Psoas muscle (tissue), 8 donors: Measurements from ENCODE around the gene DUOX2. TPM values are rescaled to one million over a fixed set of nuclear protein-coding genes. Genes with fewer than 3 reads are reported as not detected.

Experiments
- ATAC-seq, 4 donors: fragments of 200-7000 bp; cut with Tn5 transposase; one replicate each; pipeline ENCODE4 v1.9.1; 2020; ENCODE audit warnings: moderate library complexity in 3 of 4, mild to moderate bottlenecking in 2 of 4
- DNase-seq, 2 donors: peaks; one replicate each; pipeline ENCODE4 v3.0.0-alpha.2; 2020
- H3K27ac ChIP-seq: fragments of 200-600 bp; one replicate; pipeline ENCODE4 v1.8.0; 2022
- H3K27me3 ChIP-seq, 3 donors: fragments of 200-600 bp in 1 of 3; one replicate each; pipeline versions ENCODE4 v1.6.1 to v1.8.0; 2013 to 2022; ENCODE audit warnings: low read length in 2 of 3, mild to moderate bottlenecking in 2 of 3, moderate library complexity in 1 of 3; ENCODE audit not compliant: insufficient read depth in 3 of 3
- H3K36me3 ChIP-seq, 2 donors: fragments of 200-600 bp in 1 of 2; one replicate each; pipeline versions ENCODE4 v1.6.1 to v1.8.0; 2013 to 2022; ENCODE audit warnings: low read depth in 1 of 2, mild to moderate bottlenecking in 1 of 2, moderate library complexity in 1 of 2; ENCODE audit not compliant: insufficient read depth in 1 of 2
- H3K4me1 ChIP-seq: fragments of 200-600 bp; one replicate; pipeline ENCODE4 v1.8.0; 2022
- H3K4me3 ChIP-seq: fragments of 200-600 bp; one replicate; pipeline ENCODE4 v1.8.0; 2022; ENCODE audit warnings: mild to moderate bottlenecking
- H3K9me3 ChIP-seq: fragments of 200-600 bp; one replicate; pipeline ENCODE4 v1.8.0; 2022
- CTCF ChIP-seq: fragments of 200-600 bp; IDR thresholded peaks from one replicate; pipeline ENCODE4 v1.8.0; 2022; ENCODE audit warnings: antibody characterized with exemption
- WGBS, 3 donors: extraction: QIAGEN DNeasy Blood & Tissue Kit; methylation state at CpG; one replicate each; pipeline versions ENCODE4 v1.1.6 to v1.1.7; 2013; 5-methylcytosine and 5-hydroxymethylcytosine counted together
- intact Hi-C, 2 donors: fragments of 100-400 bp; cut with DNase I; formaldehyde crosslinking; loops; one replicate each; pipeline versions ENCODE4 v1.11.0 to v1.14.2; 2022
- polyA plus RNA-seq, 3 donors: library from polyadenylated mRNA; stranded (reverse); fragments of 200-250 nt; gene quantifications; one replicate each; pipeline ENCODE4 v1.2.3, GENCODE V29; 2013
- total RNA-seq, 4 donors: library from RNA; stranded (reverse); fragmentation: NEBNext Ultra II Directional in 2 of 4; extraction: Animal tissue kit (Norgen Biotek cat#: 25700) in 2 of 4; gene quantifications; one replicate each; pipeline versions ENCODE4 v1.2.1 to v1.2.4, GENCODE V29; 2021 to 2023
- donor health status: healthy with polysubstance abuse.
- donor health status: DM: no; HTN: no; CAD: no; lungs with moderate emphysema.
- donor health status: Bipolar disorder and iron deficiency.
- donor health status: healthy.
- donor health status: DM: yes; HTN: yes; CAD: no.
- donor health status: DM: no; HTN: no; CAD: no.
- donor health status: DM: no; HTN: no; CAD: no.
- donor health status: DM: yes; HTN: yes; CAD: no.

DUOX2 gene
- total and polyA plus RNA-seq, 7 donors = 0.01 to 0.73 (median 0.04) TPM; not detected in 2

- H3K27me3 ChIP-seq = peaks cover 3 to 92% (median 54%) of the 10 kb centered on the region in 3 donors
- peaks cover 21% of the 10 kb centered on the region for H3K4me1 ChIP-seq
- no peak for TF ChIP-seq CTCF
- no peaks in the 10 kb centered on the region for H3K9me3 ChIP-seq
- H3K36me3 ChIP-seq = no peaks in the 10 kb centered on the region
- WGBS, 3 donors = 1 to 2% (median 1%) methylated on average over 57 to 58 of the region's 58 CpGs
- no peak overlapping the region for H3K27ac ChIP-seq
- peak overlapping the region; percentile 10 for H3K4me3 ChIP-seq
- ATAC-seq (no peak), DNase-seq (no peak)
- intact Hi-C loops = no loop called here
These were observed 1.2 kb downstream of the DUOX2 start for GRCh38 chr15:45112591-45113379.

- ATAC-seq = no peak
- no peak overlapping the region for H3K27ac ChIP-seq
- intact Hi-C loops = no loop called here
These were observed 1.8 kb downstream of the DUOX2 start for GRCh38 chr15:45112143-45112590.

GRCh38 chr15:45111390-45112142 is 2.4 kb downstream of the DUOX2 start:
- no peak for TF ChIP-seq CTCF
- Histone ChIP-seq H3K9me3 (no peaks in the 10 kb centered on the region), H3K27ac (no peak overlapping the region), H3K4me1 (peaks cover 9% of the 10 kb centered on the region), H3K27me3 (peaks cover 3 to 79% (median 52%) of the 10 kb centered on the region in 3 donors), H3K36me3 (no peaks in the 10 kb centered on the region), H3K4me3 (no peak overlapping the region)
- no peak for ATAC-seq
- intact Hi-C loops = no loop called here
- WGBS, 3 donors = 3 to 5% (median 3%) methylated on average over 42 to 71 of the region's 71 CpGs
- no peak for DNase-seq

More at GRCh38 chr15:45112143-45112590, 1.8 kb downstream of the DUOX2 start:
- WGBS, 3 donors = 1 to 5% (median 4%) methylated on average over 13 of the region's 13 CpGs
- Histone ChIP-seq H3K9me3 (no peaks in the 10 kb centered on the region), H3K4me1 (peaks cover 15% of the 10 kb centered on the region), H3K36me3 (no peaks in the 10 kb centered on the region), H3K27me3 (peaks cover 3 to 85% (median 54%) of the 10 kb centered on the region in 3 donors), H3K4me3 (peak overlapping the region; percentile 10)
- DNase-seq = no peak
- no peak for TF ChIP-seq CTCF

- Histone ChIP-seq H3K4me1 (peaks cover 9% of the 10 kb centered on the region), H3K36me3 (no peaks in the 10 kb centered on the region), H3K9me3 (no peaks in the 10 kb centered on the region), H3K27ac (no peak overlapping the region), H3K27me3 (peaks cover 3 to 67% (median 46%) of the 10 kb centered on the region in 3 donors), H3K4me3 (no peak overlapping the region)
- ATAC-seq (no peak), DNase-seq (no peak)
- 24 to 37% (median 28%) methylated on average over 8 to 11 of the region's 11 CpGs for WGBS, 3 donors
- intact Hi-C loops = no loop called here
- no peak for TF ChIP-seq CTCF
These were observed 3.6 kb downstream of the DUOX2 start for GRCh38 chr15:45110256-45110820.
